Astrocyte (in vitro differentiated cells and primary cell): ENCODE results near the gene P3H3. TPM values are rescaled to one million over a fixed set of nuclear protein-coding genes. Genes with fewer than 3 reads are reported as not detected.

Experiments
- DNase-seq: peaks from one replicate; pipeline ENCODE4 v3.0.0-alpha.2; 2010; ENCODE audit warnings: low read depth
- FAIRE-seq: peaks from 2 replicates; lab custom pipeline; 2011; peaks lifted over from hg19 to GRCh38; lab: Jason Lieb, UNC
- H2AFZ ChIP-seq: 2 replicates; pipeline ENCODE4 v1.6.0; 2012; ENCODE audit warnings: low read depth, low read length, inconsistent platforms
- H3K27ac ChIP-seq: 2 replicates; pipeline ENCODE4 v1.5.1; 2011; ENCODE audit warnings: low read depth, low read length, inconsistent platforms
- H3K27me3 ChIP-seq: 2 replicates; pipeline ENCODE4 v1.6.0; 2011; ENCODE audit warnings: low read length, inconsistent platforms; ENCODE audit not compliant: insufficient read depth
- H3K36me3 ChIP-seq: 2 replicates; pipeline ENCODE4 v1.5.1; 2011; ENCODE audit warnings: low read length, inconsistent platforms; ENCODE audit not compliant: insufficient read depth
- H3K4me1 ChIP-seq: 2 replicates; pipeline ENCODE4 v1.5.1; 2011; ENCODE audit warnings: low read length, inconsistent platforms; ENCODE audit not compliant: insufficient read depth
- H3K4me2 ChIP-seq: 2 replicates; pipeline ENCODE4 v1.6.0; 2012; ENCODE audit warnings: low read length, inconsistent platforms
- H3K4me3 ChIP-seq: 2 replicates; pipeline ENCODE4 v1.5.1; 2011; ENCODE audit warnings: low read depth, mild to moderate bottlenecking, low read length, inconsistent platforms; ENCODE audit not compliant: insufficient read depth
- H3K79me2 ChIP-seq: 2 replicates; pipeline ENCODE4 v1.6.0; 2012; ENCODE audit warnings: mild to moderate bottlenecking, low read length, inconsistent platforms; ENCODE audit not compliant: insufficient read depth
- H3K9ac ChIP-seq: 2 replicates; pipeline ENCODE4 v1.6.0; 2012; ENCODE audit warnings: mild to moderate bottlenecking, low read length, inconsistent platforms
- H3K9me3 ChIP-seq: 2 replicates; pipeline ENCODE4 v1.5.1; 2012; ENCODE audit warnings: low read depth, mild to moderate bottlenecking, low read length, inconsistent platforms; ENCODE audit not compliant: insufficient read depth
- H4K20me1 ChIP-seq: 2 replicates; pipeline ENCODE4 v1.6.0; 2012; ENCODE audit warnings: low read length, inconsistent platforms; ENCODE audit not compliant: insufficient read depth
- H3K27ac Mint-ChIP-seq: one replicate; pipeline ENCODE4 v1.8.0; 2021; ENCODE audit warnings: mild to moderate bottlenecking, mixed read lengths; ENCODE audit not compliant: unreplicated experiment
- H3K27me3 Mint-ChIP-seq: one replicate; pipeline ENCODE4 v1.8.0; 2021; ENCODE audit warnings: low read depth, mixed read lengths; ENCODE audit not compliant: unreplicated experiment
- H3K36me3 Mint-ChIP-seq: one replicate; pipeline ENCODE4 v1.8.0; 2021; ENCODE audit warnings: low read depth, mixed read lengths; ENCODE audit not compliant: unreplicated experiment
- H3K4me1 Mint-ChIP-seq: one replicate; pipeline ENCODE4 v1.8.0; 2021; ENCODE audit warnings: low read depth, mixed read lengths; ENCODE audit not compliant: unreplicated experiment
- H3K4me3 Mint-ChIP-seq: one replicate; pipeline ENCODE4 v1.8.0; 2021; ENCODE audit warnings: mild to moderate bottlenecking, moderate library complexity, mixed read lengths; ENCODE audit not compliant: unreplicated experiment
- H3K9me3 Mint-ChIP-seq: one replicate; pipeline ENCODE4 v1.8.0; 2021; ENCODE audit warnings: mild to moderate bottlenecking, mixed read lengths; ENCODE audit not compliant: unreplicated experiment
- EZH2 ChIP-seq: IDR thresholded peaks from 2 replicates; pipeline ENCODE4 v1.6.1; 2012; ENCODE audit warnings: mild to moderate bottlenecking, low read length, inconsistent platforms; ENCODE audit not compliant: insufficient read depth
- total RNA-seq: library from RNA; stranded (reverse); gene quantifications from 2 replicates; pipeline ENCODE4 v1.2.1, GENCODE V29; 2021
- TF ChIP-seq, protein P1 (sequence below): IDR thresholded peaks from 2 replicates; pipeline ENCODE4 v1.5.1; 2011; ENCODE audit warnings: low read depth, mild to moderate bottlenecking, inconsistent platforms, low read length, moderate library complexity; ENCODE audit not compliant: insufficient read depth

Gene P3H3
- total RNA-seq, 1 donor from 2014 or later = 101 TPM

DNA sequence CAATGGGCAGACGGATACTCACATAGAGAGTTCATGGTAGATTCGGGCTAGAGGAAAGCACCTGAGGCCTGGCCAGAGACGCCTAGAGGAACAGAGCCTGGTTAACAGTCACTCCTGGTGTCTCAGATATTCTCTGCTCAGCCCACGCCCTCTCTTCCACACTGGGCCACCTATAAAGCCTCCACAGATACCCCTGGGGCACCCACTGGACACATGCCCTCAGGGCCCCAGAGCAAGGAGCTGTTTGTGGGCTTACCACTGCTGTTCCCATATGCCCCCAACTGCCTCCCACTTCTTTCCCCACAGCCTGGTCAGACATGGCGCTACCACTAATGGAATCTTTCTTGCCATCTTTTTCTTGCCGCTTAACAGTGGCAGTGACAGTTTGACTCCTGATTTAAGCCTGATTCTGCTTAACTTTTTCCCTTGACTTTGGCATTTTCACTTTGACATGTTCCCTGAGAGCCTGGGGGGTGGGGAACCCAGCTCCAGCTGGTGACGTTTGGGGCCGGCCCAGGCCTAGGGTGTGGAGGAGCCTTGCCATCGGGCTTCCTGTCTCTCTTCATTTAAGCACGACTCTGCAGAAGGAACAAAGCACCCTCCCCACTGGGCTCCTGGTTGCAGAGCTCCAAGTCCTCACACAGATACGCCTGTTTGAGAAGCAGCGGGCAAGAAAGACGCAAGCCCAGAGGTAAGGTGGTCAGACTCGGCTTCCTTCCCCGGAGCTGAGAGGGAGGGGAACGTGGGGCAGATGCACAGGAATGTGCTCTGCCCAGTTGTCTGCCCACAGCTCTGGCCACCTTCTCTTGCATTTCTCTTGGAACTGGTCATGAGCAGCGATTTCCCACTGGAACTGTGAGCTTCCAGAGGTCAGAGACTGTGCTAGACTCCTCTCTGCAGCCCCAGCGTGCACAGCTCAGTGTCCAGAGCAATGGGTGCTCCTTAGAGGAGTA is 39.0 kb upstream of the P3H3 start, which contains the start of gene CD4:
CD4 (plus strand) TSS at position 557 of the 953 bp plus-strand sequence. CDS start 10,611 bp downstream, outside the sequence.
- Histone ChIP-seq H3K4me2 (no peak within 1 kb of the TSS), H3K9ac (no peak within 1 kb of the TSS)
- no peak for TF ChIP-seq EZH2
- TF ChIP-seq, protein P1, sequence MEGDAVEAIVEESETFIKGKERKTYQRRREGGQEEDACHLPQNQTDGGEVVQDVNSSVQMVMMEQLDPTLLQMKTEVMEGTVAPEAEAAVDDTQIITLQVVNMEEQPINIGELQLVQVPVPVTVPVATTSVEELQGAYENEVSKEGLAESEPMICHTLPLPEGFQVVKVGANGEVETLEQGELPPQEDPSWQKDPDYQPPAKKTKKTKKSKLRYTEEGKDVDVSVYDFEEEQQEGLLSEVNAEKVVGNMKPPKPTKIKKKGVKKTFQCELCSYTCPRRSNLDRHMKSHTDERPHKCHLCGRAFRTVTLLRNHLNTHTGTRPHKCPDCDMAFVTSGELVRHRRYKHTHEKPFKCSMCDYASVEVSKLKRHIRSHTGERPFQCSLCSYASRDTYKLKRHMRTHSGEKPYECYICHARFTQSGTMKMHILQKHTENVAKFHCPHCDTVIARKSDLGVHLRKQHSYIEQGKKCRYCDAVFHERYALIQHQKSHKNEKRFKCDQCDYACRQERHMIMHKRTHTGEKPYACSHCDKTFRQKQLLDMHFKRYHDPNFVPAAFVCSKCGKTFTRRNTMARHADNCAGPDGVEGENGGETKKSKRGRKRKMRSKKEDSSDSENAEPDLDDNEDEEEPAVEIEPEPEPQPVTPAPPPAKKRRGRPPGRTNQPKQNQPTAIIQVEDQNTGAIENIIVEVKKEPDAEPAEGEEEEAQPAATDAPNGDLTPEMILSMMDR = no peak

DNA sequence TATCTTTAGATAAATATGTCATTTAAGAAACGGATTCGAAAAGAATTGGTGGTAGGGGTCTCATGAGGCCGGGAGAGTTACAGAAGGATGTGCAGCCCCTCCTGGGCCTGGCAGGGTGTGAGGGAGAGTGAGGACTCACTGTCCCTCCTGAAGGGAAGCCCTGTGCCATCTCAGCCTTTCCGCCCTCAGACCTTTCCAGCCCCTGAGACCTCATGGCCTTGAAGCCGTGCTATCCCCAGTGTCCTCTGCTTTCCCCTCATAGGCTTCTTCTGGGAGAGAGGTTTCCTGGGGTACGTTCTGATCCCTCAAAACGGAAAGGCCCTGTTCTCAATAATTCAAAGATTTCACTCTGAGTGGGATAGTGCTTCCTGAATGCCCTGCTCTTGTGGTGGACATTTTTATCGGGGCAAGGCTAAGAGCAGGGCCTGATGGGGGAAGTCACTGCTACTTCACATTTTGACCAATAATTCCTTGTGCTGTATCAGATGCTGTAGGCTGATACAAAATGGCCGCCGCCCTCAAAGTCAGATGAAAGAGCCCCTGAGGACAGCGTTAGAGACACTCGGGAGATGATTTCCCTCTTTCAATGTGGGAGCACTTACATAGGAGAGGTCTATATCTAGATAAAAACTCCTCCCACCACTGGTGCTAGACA is 37.6 kb upstream of the P3H3 start:
- Histone ChIP-seq H4K20me1 (no peaks in the 10 kb centered on the region), H3K27me3 (peaks cover 4% of the 10 kb centered on the region), H3K4me1 (peaks cover 9% of the 10 kb centered on the region), H3K4me3 (no peak overlapping the region), H3K36me3 (no peaks in the 10 kb centered on the region), H2AFZ (no peak overlapping the region), H3K79me2 (no peaks in the 10 kb centered on the region), H3K27ac (no peak overlapping the region), H3K4me2 (no peak overlapping the region), H3K9ac (no peak overlapping the region), H3K9me3 (no peaks in the 10 kb centered on the region)
- H3K36me3 Mint-ChIP-seq = no peaks in the 10 kb centered on the region
- peaks cover 15% of the 10 kb centered on the region for H3K4me1 Mint-ChIP-seq
- no peaks in the 10 kb centered on the region for H3K9me3 Mint-ChIP-seq
- no peak overlapping the region for H3K4me3 Mint-ChIP-seq
- no peak overlapping the region for H3K27ac Mint-ChIP-seq
- DNase-seq (no peak), FAIRE-seq (no peak)
- TF ChIP-seq, protein P1 = no peak
- no peak for TF ChIP-seq EZH2
- peaks cover 36% of the 10 kb centered on the region for H3K27me3 Mint-ChIP-seq

More for the DNA sequence above, 39.0 kb upstream of the P3H3 start, which contains the start of gene CD4:
- H3K9me3 ChIP-seq = no peaks in the 10 kb centered on the region
- no peak for DNase-seq
- Mint-ChIP-seq H3K36me3 (no peaks in the 10 kb centered on the region), H3K27ac (no peak within 1 kb of the TSS), H3K9me3 (no peaks in the 10 kb centered on the region), H3K27me3 (peaks cover 28% of the 10 kb centered on the region), H3K4me1 (peaks cover 15% of the 10 kb centered on the region), H3K4me3 (no peak within 1 kb of the TSS)
- no peaks in the 10 kb centered on the region for H3K27me3 ChIP-seq
- peaks cover 9% of the 10 kb centered on the region for H3K4me1 ChIP-seq
- H3K79me2 ChIP-seq = no peaks in the 10 kb centered on the region
- FAIRE-seq = no peak
- H4K20me1 ChIP-seq = no peaks in the 10 kb centered on the region
- H3K27ac ChIP-seq = no peak within 1 kb of the TSS
- no peak within 1 kb of the TSS for H2AFZ ChIP-seq
- H3K36me3 ChIP-seq = no peaks in the 10 kb centered on the region
- no peak within 1 kb of the TSS for H3K4me3 ChIP-seq
